ENCODE measurements around the gene WIPF3.

The WIPF3 gene

DNA sequence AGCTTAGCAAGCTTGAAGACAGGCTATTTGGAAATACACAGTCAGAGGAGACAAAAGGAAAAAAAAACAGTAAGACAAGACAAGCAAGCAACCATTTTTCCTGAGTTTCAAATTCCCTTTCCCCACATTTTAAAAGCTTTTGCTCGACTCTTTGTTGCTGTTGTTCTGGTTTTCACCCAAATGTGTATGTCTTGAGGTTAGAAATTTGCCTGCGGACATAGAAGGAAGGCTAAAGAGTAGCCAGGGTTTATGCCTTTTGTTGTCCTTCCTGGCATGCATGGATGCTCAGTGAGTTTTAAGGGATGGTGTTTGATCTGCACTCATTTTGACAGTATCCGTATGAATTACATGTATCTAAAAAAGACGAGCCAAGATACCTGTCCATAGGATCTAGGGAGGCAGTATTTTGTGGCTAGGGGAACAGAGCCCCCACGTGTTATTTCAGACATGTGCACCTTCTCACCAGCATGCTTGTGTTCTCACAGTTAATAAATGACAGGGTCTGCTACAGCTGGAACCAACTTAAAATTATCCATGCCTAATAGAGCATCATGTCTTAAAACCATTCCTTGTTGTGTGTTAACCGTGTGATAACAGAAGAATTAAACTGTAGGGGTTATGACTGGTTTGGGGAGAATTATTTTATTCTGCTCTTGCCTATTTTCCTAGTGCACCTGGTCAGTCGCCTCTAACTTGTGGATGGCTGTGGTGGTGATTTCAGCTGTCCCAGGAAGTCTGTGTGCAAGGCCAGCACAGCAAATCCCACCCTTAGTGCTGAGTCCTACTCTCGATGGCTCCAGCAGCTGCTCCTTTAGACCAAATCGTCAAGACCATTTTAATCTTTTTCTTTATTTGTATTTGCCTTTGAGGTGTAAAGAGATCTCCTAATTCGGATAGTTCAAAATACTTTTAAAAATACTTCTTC lies 9.1 kb downstream of the WIPF3 start:
- no peak overlapping the region for H3K4me3 ChIP-seq (ENCODE audit: low read depth, low read length)
- TF ChIP-seq, protein P1, sequence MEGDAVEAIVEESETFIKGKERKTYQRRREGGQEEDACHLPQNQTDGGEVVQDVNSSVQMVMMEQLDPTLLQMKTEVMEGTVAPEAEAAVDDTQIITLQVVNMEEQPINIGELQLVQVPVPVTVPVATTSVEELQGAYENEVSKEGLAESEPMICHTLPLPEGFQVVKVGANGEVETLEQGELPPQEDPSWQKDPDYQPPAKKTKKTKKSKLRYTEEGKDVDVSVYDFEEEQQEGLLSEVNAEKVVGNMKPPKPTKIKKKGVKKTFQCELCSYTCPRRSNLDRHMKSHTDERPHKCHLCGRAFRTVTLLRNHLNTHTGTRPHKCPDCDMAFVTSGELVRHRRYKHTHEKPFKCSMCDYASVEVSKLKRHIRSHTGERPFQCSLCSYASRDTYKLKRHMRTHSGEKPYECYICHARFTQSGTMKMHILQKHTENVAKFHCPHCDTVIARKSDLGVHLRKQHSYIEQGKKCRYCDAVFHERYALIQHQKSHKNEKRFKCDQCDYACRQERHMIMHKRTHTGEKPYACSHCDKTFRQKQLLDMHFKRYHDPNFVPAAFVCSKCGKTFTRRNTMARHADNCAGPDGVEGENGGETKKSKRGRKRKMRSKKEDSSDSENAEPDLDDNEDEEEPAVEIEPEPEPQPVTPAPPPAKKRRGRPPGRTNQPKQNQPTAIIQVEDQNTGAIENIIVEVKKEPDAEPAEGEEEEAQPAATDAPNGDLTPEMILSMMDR (IDR thresholded peaks at IDR 0.05; ENCODE audit: control insufficient read depth, extremely low read depth, insufficient read depth) = no peak
- no peak for DNase-seq (ENCODE audit: low read depth)

DNA sequence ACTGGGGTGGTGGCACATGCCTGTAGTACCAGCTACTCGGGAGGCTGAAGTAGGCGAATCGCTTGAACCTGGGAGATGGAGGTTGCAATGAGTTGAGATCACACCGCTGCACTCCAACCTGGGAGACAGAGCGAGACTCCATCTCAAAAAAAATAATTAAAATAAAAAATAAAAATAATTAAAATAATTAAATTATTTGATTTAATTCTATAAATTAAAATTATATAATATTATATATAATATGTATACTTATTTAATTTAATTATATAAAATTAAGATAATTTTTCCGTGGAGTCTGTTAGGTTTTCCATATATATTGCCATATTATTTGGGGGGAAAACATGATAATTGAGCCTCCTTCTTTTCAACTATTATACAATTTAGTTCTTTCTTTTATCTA lies 12.0 kb downstream of the WIPF3 start:
- TF ChIP-seq, protein P1 (IDR thresholded peaks at IDR 0.05; ENCODE audit: control insufficient read depth, extremely low read depth, insufficient read depth) = no peak
- no peak for DNase-seq (ENCODE audit: low read depth)

GRCh38 chr7:29825775-29826529 lies 19.6 kb downstream of the WIPF3 start:
- H3K4me3 ChIP-seq (ENCODE audit: low read depth, low read length) = no peak overlapping the region
- no peak for DNase-seq (ENCODE audit: low read depth)
- TF ChIP-seq, protein P1 (IDR thresholded peaks at IDR 0.05; ENCODE audit: control insufficient read depth, extremely low read depth, insufficient read depth) = no peak

More for the DNA sequence above, 12.0 kb downstream of the WIPF3 start:
- no peak overlapping the region for H3K4me3 ChIP-seq (ENCODE audit: low read depth, low read length)

DNA sequence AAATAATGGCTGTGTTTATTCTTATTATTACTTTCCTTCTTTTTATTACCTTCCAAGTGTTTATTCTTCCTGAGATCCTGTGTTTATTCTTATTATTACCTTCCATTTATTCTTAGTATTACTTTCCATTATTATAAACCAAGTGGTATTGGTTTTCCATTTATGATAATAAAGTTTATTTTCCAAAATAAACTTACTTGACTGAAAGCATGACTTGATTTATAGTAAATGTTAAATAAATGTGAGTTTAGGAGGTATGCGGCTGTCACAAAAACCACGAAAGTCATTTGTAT lies 20.2 kb downstream of the WIPF3 start:
- no peak for DNase-seq (ENCODE audit: low read depth)
- TF ChIP-seq, protein P1 (IDR thresholded peaks at IDR 0.05; ENCODE audit: control insufficient read depth, extremely low read depth, insufficient read depth) = no peak
- H3K4me3 ChIP-seq (ENCODE audit: low read depth, low read length) = no peak overlapping the region

GRCh38 chr7:29826904-29827303 lies 20.6 kb downstream of the WIPF3 start:
- no peak for DNase-seq (ENCODE audit: low read depth)
- TF ChIP-seq, protein P1 (IDR thresholded peaks at IDR 0.05; ENCODE audit: control insufficient read depth, extremely low read depth, insufficient read depth) = no peak
- H3K4me3 ChIP-seq (ENCODE audit: low read depth, low read length) = no peak overlapping the region

GRCh38 chr7:29831705-29832104 lies 25.4 kb downstream of the WIPF3 start:
- TF ChIP-seq, protein P1 (IDR thresholded peaks at IDR 0.05; ENCODE audit: control insufficient read depth, extremely low read depth, insufficient read depth) = no peak
- no peak overlapping the region for H3K4me3 ChIP-seq (ENCODE audit: low read depth, low read length)
- DNase-seq (ENCODE audit: low read depth) = no peak
